Measurements from ENCODE around the gene METTL14. TPM values are rescaled to one million over a fixed set of nuclear protein-coding genes. Genes with fewer than 3 reads are reported as not detected.

METTL14 gene
- total RNA-seq, 2 experiments from 2014 or later = 45.1 to 48.4 TPM

DNA sequence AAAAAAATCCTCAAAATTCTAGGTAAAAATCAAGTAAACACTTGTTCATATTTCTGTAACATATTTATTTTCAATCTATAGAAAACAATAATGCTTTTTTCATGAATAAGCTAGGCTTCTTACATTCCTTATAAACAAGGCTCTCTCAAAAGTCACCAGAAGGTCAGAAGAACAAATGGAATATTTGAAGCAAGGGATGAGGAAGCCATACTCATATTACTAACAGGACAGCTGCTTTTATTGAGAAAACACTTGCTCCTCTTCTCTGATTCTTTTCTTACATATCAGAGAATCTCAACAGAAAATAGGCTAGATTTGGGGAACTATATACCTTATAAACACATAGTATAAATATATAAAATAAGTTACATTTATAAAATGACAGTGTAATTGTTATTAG, 67.9 kb downstream of the METTL14 start:
- Mint-ChIP-seq H3K9me3 (ENCODE audit: low read depth) (no peaks in the 10 kb centered on the region), H3K4me1 (no peaks in the 10 kb centered on the region), H3K36me3 (ENCODE audit: low read depth) (peaks cover 14% of the 10 kb centered on the region), H3K4me3 (no peak overlapping the region), H3K27me3 (no peaks in the 10 kb centered on the region), H3K27ac (no peak overlapping the region)
- no peak for ATAC-seq
- intact Hi-C loops (cut with DNase I, micrococcal nuclease) = no loop called here
- POLR2A ChIA-PET = no interaction called here
- no peak for DNase-seq
- CTCF ChIA-PET = interaction anchor here (1.3 to 2.3 kb wide), 3 partner anchors 15 to 17 kb away, joined by 4 to 5 read pairs (median 4); no protein-coding TSS in a partner anchor

DNA sequence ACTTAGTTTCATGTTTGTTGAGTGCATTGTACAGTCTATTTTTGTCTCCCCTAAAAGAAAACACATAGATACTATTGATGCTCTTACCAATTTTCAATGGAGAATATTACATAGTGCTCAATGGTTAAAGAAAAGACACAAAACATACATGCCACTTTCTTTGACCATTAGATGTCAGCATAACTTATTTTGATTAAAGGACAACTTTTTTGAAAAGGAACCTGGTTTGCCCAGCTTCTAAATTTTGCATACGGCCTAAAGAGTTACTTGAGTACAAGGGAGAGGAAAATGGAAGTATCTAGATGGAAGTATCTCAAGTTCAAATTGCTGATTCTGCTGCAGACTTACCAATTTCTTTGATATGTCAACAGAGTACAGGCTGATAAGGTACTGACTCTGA, 68.5 kb downstream of the METTL14 start:
- ATAC-seq = no peak
- POLR2A ChIA-PET = no interaction called here
- CTCF ChIA-PET = interaction anchor here (1.3 to 2.3 kb wide), 3 partner anchors 15 to 18 kb away, joined by 4 to 5 read pairs (median 4); no protein-coding TSS in a partner anchor
- H3K36me3 Mint-ChIP-seq (ENCODE audit: low read depth) = peaks cover 14% of the 10 kb centered on the region
- no peaks in the 10 kb centered on the region for H3K9me3 Mint-ChIP-seq (ENCODE audit: low read depth)
- no peak overlapping the region for H3K4me3 Mint-ChIP-seq
- H3K27ac Mint-ChIP-seq = no peak overlapping the region
- intact Hi-C loops (cut with DNase I, micrococcal nuclease) = no loop called here
- no peaks in the 10 kb centered on the region for H3K27me3 Mint-ChIP-seq
- no peak for DNase-seq
- no peaks in the 10 kb centered on the region for H3K4me1 Mint-ChIP-seq

DNA sequence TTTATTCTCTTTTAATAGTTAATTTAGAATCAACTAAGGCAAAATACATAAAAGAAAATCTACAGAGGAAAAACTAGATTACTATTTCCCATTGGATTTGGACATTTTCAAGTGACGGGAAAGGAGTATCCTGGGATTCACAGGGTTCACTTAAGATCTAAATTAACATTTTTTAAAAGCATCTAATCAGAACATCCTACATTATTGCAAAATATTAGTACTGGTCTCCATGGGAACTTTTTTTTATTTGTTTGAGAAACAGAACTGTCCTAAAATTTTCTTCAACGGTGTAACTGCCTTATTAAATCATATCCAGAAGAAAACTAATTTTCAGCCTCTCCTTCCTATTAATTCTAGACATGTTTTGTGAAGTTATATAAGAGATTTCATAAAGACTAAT, 69.7 kb downstream of the METTL14 start:
- ChIA-PET CTCF (interaction anchor here (2.7 kb wide), 1 partner anchor 17 kb away, joined by 9 read pairs; no protein-coding TSS in a partner anchor), POLR2A (no interaction called here)
- no peaks in the 10 kb centered on the region for H3K4me1 Mint-ChIP-seq
- no peaks in the 10 kb centered on the region for H3K27me3 Mint-ChIP-seq
- H3K9me3 Mint-ChIP-seq (ENCODE audit: low read depth) = no peaks in the 10 kb centered on the region
- no peak overlapping the region for H3K27ac Mint-ChIP-seq
- intact Hi-C loops (cut with DNase I, micrococcal nuclease) = no loop called here
- no peak overlapping the region for H3K4me3 Mint-ChIP-seq
- ATAC-seq (no peak), DNase-seq (no peak)
- H3K36me3 Mint-ChIP-seq (ENCODE audit: low read depth) = peaks cover 12% of the 10 kb centered on the region

DNA sequence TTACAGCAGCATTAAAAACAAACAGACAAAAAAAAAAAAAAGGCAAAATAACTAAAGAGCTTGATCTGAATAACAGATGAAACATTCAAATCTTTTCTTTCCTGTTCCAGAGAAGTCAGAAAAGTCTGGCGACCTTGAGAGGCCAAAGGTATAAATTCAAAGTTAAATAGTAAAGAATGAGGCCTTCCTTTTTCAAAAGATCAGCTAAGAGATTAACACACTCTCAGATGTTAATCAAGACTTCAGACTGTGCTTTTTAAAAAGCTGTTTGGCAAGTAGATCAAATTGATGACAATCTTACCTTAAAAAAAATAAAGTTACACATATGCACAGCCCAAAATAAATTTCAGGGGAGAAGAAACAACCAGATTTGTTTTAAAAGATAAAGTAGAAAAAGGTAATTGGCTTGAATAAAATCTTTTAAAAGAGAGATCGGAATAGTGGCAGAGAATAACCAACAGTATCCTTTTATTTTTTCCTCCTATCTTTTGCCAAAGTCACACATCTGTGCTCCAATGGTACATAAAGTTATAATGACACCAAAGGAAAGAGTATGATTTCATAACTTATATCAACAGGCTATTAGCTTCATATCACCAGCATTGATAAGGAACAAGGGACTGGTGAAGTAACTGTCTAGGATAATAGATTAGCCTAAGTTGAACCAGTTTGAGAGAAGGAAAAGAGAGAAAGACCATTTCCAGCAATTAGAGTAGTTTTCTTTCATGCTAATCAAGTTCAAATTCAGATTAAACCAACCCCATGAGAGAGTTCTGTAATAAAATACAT, 70.4 kb downstream of the METTL14 start:
- ATAC-seq = no peak
- Mint-ChIP-seq H3K27me3 (no peaks in the 10 kb centered on the region), H3K36me3 (ENCODE audit: low read depth) (peaks cover 10% of the 10 kb centered on the region), H3K9me3 (ENCODE audit: low read depth) (no peaks in the 10 kb centered on the region), H3K27ac (no peak overlapping the region), H3K4me1 (no peaks in the 10 kb centered on the region), H3K4me3 (no peak overlapping the region)
- intact Hi-C loops (cut with DNase I, micrococcal nuclease) = no loop called here
- POLR2A ChIA-PET = no interaction called here
- DNase-seq = no peak
- CTCF ChIA-PET = interaction anchor here (0.5 to 2.7 kb wide), 2 partner anchors 16 to 34 kb away, joined by 3 to 9 read pairs; no protein-coding TSS in a partner anchor

DNA sequence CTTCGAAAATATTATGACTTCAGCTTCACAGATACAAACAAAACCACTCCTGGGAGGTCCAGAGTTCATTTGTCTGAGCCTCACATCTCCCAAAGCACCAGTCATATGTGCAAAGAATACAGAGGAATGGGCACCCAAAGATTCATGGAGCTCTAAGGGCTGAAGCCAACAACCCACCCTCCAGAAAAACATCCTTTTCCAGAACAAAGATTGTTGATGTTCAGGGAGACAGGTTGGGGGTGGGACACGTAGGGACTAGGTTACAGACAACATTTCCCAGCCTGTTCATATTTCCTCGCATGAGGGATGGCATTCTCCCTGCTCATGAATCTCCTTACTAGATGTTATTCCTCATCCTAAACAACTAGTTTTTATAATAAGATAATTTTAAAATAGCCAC, 71.2 kb downstream of the METTL14 start:
- intact Hi-C loops (cut with DNase I, micrococcal nuclease) = no loop called here
- no peak for ATAC-seq
- H3K27ac Mint-ChIP-seq = no peak overlapping the region
- ChIA-PET CTCF (interaction anchor here (2.7 kb wide), 1 partner anchor 15 kb away, joined by 9 read pairs; no protein-coding TSS in a partner anchor), POLR2A (no interaction called here)
- no peaks in the 10 kb centered on the region for H3K4me1 Mint-ChIP-seq
- no peak overlapping the region for H3K4me3 Mint-ChIP-seq
- no peaks in the 10 kb centered on the region for H3K9me3 Mint-ChIP-seq (ENCODE audit: low read depth)
- H3K36me3 Mint-ChIP-seq (ENCODE audit: low read depth) = peaks cover 13% of the 10 kb centered on the region
- no peak for DNase-seq
- H3K27me3 Mint-ChIP-seq = no peaks in the 10 kb centered on the region

DNA sequence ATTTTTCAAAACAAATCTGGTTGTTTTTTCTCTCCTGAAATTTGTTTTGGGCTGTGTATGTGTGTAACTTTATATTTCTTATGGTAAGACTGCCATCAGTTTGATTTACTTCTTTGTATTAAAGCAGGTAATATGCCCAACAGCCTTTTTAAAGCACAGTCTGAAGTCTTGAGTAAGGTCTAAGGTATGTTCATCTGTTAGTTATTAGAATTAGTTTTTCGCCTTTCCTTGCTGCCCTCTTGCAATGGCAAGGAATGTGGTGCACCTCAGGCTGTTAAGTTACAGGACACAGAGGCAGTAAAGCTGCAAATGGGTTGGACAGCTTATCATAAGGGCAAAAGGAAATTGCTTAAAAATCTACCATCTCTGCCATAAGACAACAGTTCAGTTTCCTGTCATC, 71.8 kb downstream of the METTL14 start:
- Mint-ChIP-seq H3K27me3 (no peaks in the 10 kb centered on the region), H3K4me3 (no peak overlapping the region), H3K27ac (no peak overlapping the region), H3K9me3 (ENCODE audit: low read depth) (no peaks in the 10 kb centered on the region), H3K4me1 (no peaks in the 10 kb centered on the region), H3K36me3 (ENCODE audit: low read depth) (peaks cover 12% of the 10 kb centered on the region)
- ChIA-PET POLR2A (no interaction called here), CTCF (interaction anchor here (1.4 to 2.7 kb wide), 3 partner anchors 13 to 135 kb away, joined by 3 to 9 read pairs (median 3); no protein-coding TSS in a partner anchor)
- DNase-seq = no peak
- intact Hi-C loops (cut with DNase I, micrococcal nuclease) = no loop called here
- ATAC-seq = no peak

DNA sequence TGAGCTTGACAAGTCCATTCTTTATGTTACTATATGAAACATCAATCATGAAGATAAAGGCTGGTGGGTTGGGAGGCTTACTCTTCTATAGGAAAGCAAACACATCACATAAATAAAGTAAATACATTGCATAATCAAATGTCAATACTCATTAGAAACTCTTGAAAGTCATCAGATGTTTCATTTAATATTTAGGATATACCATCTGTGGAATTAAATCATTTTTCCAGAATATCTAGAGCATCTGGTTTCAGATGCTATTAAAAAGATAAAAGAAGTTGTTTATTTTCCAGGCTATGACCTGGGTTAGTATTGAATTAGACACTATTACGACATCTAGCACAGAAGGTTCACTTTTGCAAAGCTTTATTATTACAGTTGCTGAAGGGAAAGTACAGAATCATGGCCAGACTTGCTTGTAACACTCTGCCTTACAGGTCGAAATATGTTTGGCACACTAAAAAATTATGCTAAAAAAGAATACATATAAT, 72.6 kb downstream of the METTL14 start:
- intact Hi-C loops (cut with DNase I, micrococcal nuclease) = no loop called here

DNA sequence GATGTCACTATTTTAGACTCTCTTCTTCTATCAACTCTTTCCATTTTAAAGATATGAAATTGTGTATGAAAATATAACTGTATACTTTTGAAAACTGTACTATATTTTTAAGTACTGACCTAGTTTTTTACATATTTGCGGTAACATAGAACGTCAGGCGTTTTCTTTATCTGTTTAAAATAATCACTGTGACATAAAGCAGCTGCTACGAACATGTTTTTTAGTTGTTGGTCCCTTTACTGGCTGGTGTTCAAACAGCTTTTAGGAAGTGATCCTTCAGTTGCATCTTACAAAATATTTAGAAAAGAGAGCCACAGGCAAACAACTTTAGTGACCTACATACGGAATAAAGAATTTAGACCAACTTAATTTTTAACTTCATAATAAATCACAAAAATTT, 73.1 kb downstream of the METTL14 start:
- ATAC-seq (no peak), DNase-seq (no peak)
- Mint-ChIP-seq H3K9me3 (ENCODE audit: low read depth) (no peaks in the 10 kb centered on the region), H3K36me3 (ENCODE audit: low read depth) (peaks cover 9% of the 10 kb centered on the region), H3K27me3 (no peaks in the 10 kb centered on the region), H3K27ac (no peak overlapping the region), H3K4me1 (no peaks in the 10 kb centered on the region), H3K4me3 (no peak overlapping the region)
- ChIA-PET CTCF (interaction anchor here (1.0 to 1.4 kb wide), 3 partner anchors 14 to 133 kb away, joined by 3 to 4 read pairs (median 3); no protein-coding TSS in a partner anchor), POLR2A (no interaction called here)
- intact Hi-C loops (cut with DNase I, micrococcal nuclease) = no loop called here

More for the DNA sequence above, 72.6 kb downstream of the METTL14 start:
- no peak overlapping the region for H3K4me3 Mint-ChIP-seq
- no peaks in the 10 kb centered on the region for H3K9me3 Mint-ChIP-seq (ENCODE audit: low read depth)
- H3K4me1 Mint-ChIP-seq = no peaks in the 10 kb centered on the region
- POLR2A ChIA-PET = no interaction called here
- H3K27me3 Mint-ChIP-seq = no peaks in the 10 kb centered on the region
- ATAC-seq (no peak), DNase-seq (no peak)
- no peak overlapping the region for H3K27ac Mint-ChIP-seq
- CTCF ChIA-PET = interaction anchor here (0.6 to 1.4 kb wide), 5 partner anchors 13 to 134 kb away, joined by 3 to 4 read pairs (median 3); no protein-coding TSS in a partner anchor
- H3K36me3 Mint-ChIP-seq (ENCODE audit: low read depth) = peaks cover 10% of the 10 kb centered on the region

DNA sequence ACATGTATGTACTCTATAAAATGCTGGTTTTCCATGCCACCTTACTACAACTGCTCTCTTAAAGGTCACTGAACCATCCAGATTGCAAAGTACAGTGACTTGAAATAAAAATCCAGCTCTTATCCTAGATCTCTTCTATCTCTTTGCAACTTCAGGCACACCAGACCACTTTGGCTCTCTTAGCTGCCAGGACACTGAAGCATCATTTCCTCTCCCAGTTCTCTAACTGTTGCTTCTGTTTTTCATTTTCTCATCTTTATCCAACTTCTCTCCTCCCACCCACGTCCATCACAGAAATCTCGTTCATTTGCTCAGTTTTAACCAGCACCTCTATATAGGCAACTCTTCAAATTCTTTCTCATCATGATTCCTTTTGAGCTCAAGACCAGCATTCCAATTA, 74.3 kb downstream of the METTL14 start:
- intact Hi-C loops (cut with DNase I, micrococcal nuclease) = no loop called here
- H3K27ac Mint-ChIP-seq = no peak overlapping the region
- DNase-seq (no peak), ATAC-seq (no peak)
- H3K27me3 Mint-ChIP-seq = no peaks in the 10 kb centered on the region
- H3K9me3 Mint-ChIP-seq (ENCODE audit: low read depth) = no peaks in the 10 kb centered on the region
- CTCF ChIA-PET = interaction anchor here (0.8 kb wide), 1 partner anchor 12 kb away, joined by 3 read pairs; no protein-coding TSS in a partner anchor
- H3K4me3 Mint-ChIP-seq = no peak overlapping the region
- POLR2A ChIA-PET = interaction anchor here (0.7 kb wide), 1 partner anchor 13 kb away, joined by 3 read pairs; no protein-coding TSS in a partner anchor
- H3K4me1 Mint-ChIP-seq = no peaks in the 10 kb centered on the region
- peaks cover 17% of the 10 kb centered on the region for H3K36me3 Mint-ChIP-seq (ENCODE audit: low read depth)

DNA sequence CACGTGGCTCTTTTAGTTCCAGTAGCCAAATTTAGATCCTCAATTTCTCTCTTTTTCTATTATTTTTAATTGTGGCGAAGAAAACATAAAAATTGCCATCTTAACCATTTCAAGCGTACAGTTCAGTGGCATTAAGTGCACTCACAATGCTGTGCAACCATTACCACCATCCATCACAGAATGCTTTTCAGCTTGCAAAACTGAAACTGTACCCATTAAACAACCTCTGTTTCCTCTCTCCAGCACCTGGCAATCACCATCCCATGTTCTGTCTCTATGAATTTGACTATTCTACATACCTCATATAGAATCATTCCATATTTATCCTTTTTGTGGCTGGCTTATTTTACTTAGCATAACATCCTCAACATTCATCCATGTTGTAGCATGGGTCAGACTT, 74.9 kb downstream of the METTL14 start:
- Mint-ChIP-seq H3K27ac (no peak overlapping the region), H3K4me3 (no peak overlapping the region), H3K4me1 (no peaks in the 10 kb centered on the region), H3K36me3 (ENCODE audit: low read depth) (peaks cover 19% of the 10 kb centered on the region), H3K27me3 (no peaks in the 10 kb centered on the region), H3K9me3 (ENCODE audit: low read depth) (no peaks in the 10 kb centered on the region)
- CTCF ChIA-PET = interaction anchor here (0.8 kb wide), 1 partner anchor 12 kb away, joined by 3 read pairs; no protein-coding TSS in a partner anchor
- ATAC-seq = no peak
- intact Hi-C loops (cut with DNase I, micrococcal nuclease) = no loop called here
- no peak for DNase-seq
- POLR2A ChIA-PET = interaction anchor here (0.7 kb wide), 1 partner anchor 12 kb away, joined by 3 read pairs; no protein-coding TSS in a partner anchor

DNA sequence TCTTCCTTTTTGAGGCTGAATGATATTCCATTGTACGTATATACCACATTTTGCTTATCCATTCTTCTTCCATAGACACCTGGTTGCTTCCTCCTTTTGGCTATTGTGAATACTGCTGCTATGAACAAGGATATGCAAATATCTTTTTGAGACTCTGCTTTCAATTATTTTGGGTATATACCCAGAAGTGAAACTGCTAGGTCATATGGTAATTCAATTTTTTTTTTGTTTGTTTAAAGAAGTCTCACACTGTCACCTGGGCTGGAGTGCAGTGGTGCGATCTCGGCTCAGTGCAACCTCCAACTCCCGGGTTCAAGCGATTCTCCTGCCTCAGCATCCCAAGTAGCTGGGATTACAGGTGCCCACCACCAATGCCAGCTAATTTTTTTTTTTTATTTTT, 75.3 kb downstream of the METTL14 start:
- DNase-seq (no peak), ATAC-seq (no peak)
- peaks cover 21% of the 10 kb centered on the region for H3K36me3 Mint-ChIP-seq (ENCODE audit: low read depth)
- H3K9me3 Mint-ChIP-seq (ENCODE audit: low read depth) = no peaks in the 10 kb centered on the region
- ChIA-PET POLR2A (no interaction called here), CTCF (no interaction called here)
- no peaks in the 10 kb centered on the region for H3K4me1 Mint-ChIP-seq
- no peak overlapping the region for H3K27ac Mint-ChIP-seq
- H3K27me3 Mint-ChIP-seq = no peaks in the 10 kb centered on the region
- intact Hi-C loops (cut with DNase I, micrococcal nuclease) = no loop called here
- H3K4me3 Mint-ChIP-seq = no peak overlapping the region
